Heart left ventricle (tissue), 16 donors: ENCODE data around the gene PXYLP1. TPM values are rescaled to one million over a fixed set of nuclear protein-coding genes. Genes with fewer than 3 reads are reported as not detected.

Experiments
- ATAC-seq, 4 donors: fragments of 200-7000 bp; cut with Tn5 transposase; one replicate each; pipeline ENCODE4 v1.9.1; 2020 to 2022; ENCODE audit warnings: moderate library complexity in 4 of 4, mild to moderate bottlenecking in 3 of 4, moderate number of reproducible peaks in 1 of 4
- DNase-seq, 5 donors: peaks; one replicate each; pipeline ENCODE4 v3.0.0-alpha.2; 2020
- H3K27ac ChIP-seq, 12 donors: fragments of 200-600 bp; sonication (generic) in 4 of 12; one replicate each; pipeline versions ENCODE4 v1.5.0 to v1.8.0; 2016 to 2022; ENCODE audit warnings: mild to moderate bottlenecking in 2 of 12
- H3K27me3 ChIP-seq, 9 donors: fragments of 200-600 bp; sonication (generic) in 2 of 9; one replicate each; pipeline versions ENCODE4 v1.5.1 to v1.8.0; 2016 to 2022; ENCODE audit warnings: mild to moderate bottlenecking in 3 of 9
- H3K36me3 ChIP-seq, 9 donors: fragments of 200-600 bp; sonication (generic) in 2 of 9; one replicate each; pipeline versions ENCODE4 v1.5.0 to v1.8.0; 2018 to 2022; ENCODE audit warnings: mild to moderate bottlenecking in 2 of 9
- H3K4me1 ChIP-seq, 12 donors: fragments of 200-600 bp; sonication (generic) in 4 of 12; one replicate each; pipeline versions ENCODE4 v1.5.0 to v1.8.0; 2016 to 2022; ENCODE audit warnings: mild to moderate bottlenecking in 3 of 12
- H3K4me3 ChIP-seq, 12 donors: fragments of 200-600 bp; sonication (generic) in 4 of 12; one replicate each; pipeline versions ENCODE4 v1.5.0 to v1.8.0; 2017 to 2022; ENCODE audit warnings: mild to moderate bottlenecking in 9 of 12, moderate library complexity in 4 of 12
- H3K9me3 ChIP-seq, 12 donors: fragments of 200-600 bp; sonication (generic) in 4 of 12; one replicate each; pipeline versions ENCODE4 v1.5.0 to v1.8.0; 2016 to 2022; ENCODE audit warnings: mild to moderate bottlenecking in 1 of 12
- POLR2A ChIP-seq, 2 donors: fragments of 450-650 bp; IDR thresholded peaks; one replicate each; pipeline ENCODE4 v1.6.1; 2017; ENCODE audit warnings: antibody characterized with exemption in 2 of 2, mild to moderate bottlenecking in 2 of 2, moderate library complexity in 2 of 2
- WGBS, 4 donors: extraction: QIAGEN DNeasy Blood & Tissue Kit in 2 of 4; methylation state at CpG; one replicate each; pipeline versions ENCODE4 v1.1.5 to v1.1.7; 2013 to 2018; 5-methylcytosine and 5-hydroxymethylcytosine counted together
- intact Hi-C, 10 donors: fragments of 100-400 bp; cut with DNase I; formaldehyde crosslinking; loops; one replicate each; pipeline versions ENCODE4 v1.11.1 to v1.14.2; 2022
- polyA plus RNA-seq, 2 donors: library from polyadenylated mRNA; stranded (reverse); fragments of 200-250 nt; gene quantifications; one replicate each; pipeline ENCODE4 v1.2.3, GENCODE V29; 2013
- total RNA-seq, 9 donors: library from RNA; depleted of rRNA in 2 of 9; stranded (reverse); fragments of >200 nt in 2 of 9; fragmentation: NEBNext Ultra II Directional in 3 of 9; extraction: Animal tissue kit (Norgen Biotek cat#: 25700) in 3 of 9; gene quantifications; one replicate each; pipeline versions ENCODE4 v1.1.0 to v1.2.4, GENCODE V29; 2016 to 2023
- TF ChIP-seq, protein P1 (sequence below), 12 donors: fragments of 200-600 bp; sonication (generic) in 4 of 12; IDR thresholded peaks; one replicate each; pipeline versions ENCODE4 v1.5.0 to v1.8.0; 2018 to 2022; ENCODE audit warnings: antibody characterized with exemption in 12 of 12, mild to moderate bottlenecking in 5 of 12
- donor health status: ischemic (EF 13 %, LVEDD 7.1; RV severe dilation, severe dysfunction).
- donor health status: healthy with polysubstance abuse.
- donor health status: DM: no; HTN: yes; CAD: no.
- donor health status: DM: no; HTN: no; CAD: no.
- donor health status: ischemic (EF 25% LVEDD 6.9; RV normal size, moderate dysfunction).
- donor health status: ischemic (EF 25% LVEDD 5.7; RV mildly dilated, moderate dysfunction).
- donor health status: healthy.
- donor health status: DM: yes; HTN: yes; CAD: no.
- donor health status: ischemic (EF 35%, LVEDD 5.7; RV mildly dilated, moderate dysfunction).
- donor health status: nonischemic (EF 11% LVEDD 7.7; RV severe dilation, severe dysfunction).
- donor health status: DM: yes; HTN: yes; CAD: no.
- donor health status: PGD.
- donor health status: ischemic (EF 29% LVEDD 5.4; RV normal size, mild dysfunction).
- donor health status: nonischemic (EF 23%, LVEDD 6.1; RV moderate dilation, normal function).

The PXYLP1 gene
- total and polyA plus RNA-seq, 11 donors: 7.3 to 30.6 (median 21.2) TPM

DNA sequence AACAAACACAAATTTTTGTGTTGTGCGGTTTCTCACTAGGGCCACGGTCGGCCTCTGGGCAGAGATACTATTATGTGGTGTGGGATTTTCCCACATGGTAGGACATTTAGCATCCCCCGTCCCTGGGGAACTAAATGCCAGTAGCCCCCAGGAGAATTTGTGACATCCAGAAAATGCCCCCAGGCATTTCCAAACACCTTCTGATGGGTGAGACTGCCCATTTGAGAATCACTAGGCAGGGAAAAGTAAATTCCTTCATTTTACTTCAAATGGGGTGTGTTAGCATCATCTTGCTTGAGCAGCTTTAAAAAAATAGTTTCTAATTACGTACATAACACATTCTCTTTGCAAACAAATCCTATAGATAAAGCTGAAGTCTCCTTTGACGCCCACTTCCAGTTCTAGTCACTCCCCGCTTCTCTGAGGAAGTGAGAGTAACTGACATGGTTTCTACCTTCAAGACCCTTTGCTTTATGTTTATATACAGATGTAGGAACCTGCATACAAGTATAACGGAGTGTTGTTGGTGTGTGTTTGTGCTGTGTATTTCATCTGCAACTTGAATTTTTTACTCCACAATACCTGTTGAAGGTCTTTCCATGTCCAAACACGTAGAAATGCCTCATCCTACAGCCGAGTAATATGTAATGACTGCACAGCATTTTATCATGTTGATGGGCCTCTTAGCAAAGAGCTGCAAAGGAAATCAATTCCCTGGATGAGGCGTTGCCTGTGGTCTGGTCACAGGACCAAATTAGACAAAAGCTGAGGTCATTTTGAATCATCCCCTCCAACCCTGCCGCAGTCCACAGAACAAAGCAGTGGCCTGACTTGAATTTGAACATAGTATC, 105.3 kb downstream of the PXYLP1 start:
- no peaks in the 10 kb centered on the region for H3K27me3 ChIP-seq
- H3K9me3 ChIP-seq: no peaks in the 10 kb centered on the region
- DNase-seq (no peak), ATAC-seq (peak in 1 of 4 donors; percentile 53)
- no peak overlapping the region for H3K4me3 ChIP-seq
- intact Hi-C loops: no loop called here
- H3K4me1 ChIP-seq: peaks cover 0 to 13% (median 7%) of the 10 kb centered on the region in 12 donors
- 76 to 83% (median 80%) methylated on average over 12 of the region's 12 CpGs for WGBS, 4 donors
- H3K27ac ChIP-seq: no peak overlapping the region
- TF ChIP-seq POLR2A (IDR thresholded peaks at IDR 0.05): no peak
- TF ChIP-seq, protein P1, sequence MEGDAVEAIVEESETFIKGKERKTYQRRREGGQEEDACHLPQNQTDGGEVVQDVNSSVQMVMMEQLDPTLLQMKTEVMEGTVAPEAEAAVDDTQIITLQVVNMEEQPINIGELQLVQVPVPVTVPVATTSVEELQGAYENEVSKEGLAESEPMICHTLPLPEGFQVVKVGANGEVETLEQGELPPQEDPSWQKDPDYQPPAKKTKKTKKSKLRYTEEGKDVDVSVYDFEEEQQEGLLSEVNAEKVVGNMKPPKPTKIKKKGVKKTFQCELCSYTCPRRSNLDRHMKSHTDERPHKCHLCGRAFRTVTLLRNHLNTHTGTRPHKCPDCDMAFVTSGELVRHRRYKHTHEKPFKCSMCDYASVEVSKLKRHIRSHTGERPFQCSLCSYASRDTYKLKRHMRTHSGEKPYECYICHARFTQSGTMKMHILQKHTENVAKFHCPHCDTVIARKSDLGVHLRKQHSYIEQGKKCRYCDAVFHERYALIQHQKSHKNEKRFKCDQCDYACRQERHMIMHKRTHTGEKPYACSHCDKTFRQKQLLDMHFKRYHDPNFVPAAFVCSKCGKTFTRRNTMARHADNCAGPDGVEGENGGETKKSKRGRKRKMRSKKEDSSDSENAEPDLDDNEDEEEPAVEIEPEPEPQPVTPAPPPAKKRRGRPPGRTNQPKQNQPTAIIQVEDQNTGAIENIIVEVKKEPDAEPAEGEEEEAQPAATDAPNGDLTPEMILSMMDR (IDR thresholded peaks at IDR 0.05): no peak
- no peaks in the 10 kb centered on the region for H3K36me3 ChIP-seq

DNA sequence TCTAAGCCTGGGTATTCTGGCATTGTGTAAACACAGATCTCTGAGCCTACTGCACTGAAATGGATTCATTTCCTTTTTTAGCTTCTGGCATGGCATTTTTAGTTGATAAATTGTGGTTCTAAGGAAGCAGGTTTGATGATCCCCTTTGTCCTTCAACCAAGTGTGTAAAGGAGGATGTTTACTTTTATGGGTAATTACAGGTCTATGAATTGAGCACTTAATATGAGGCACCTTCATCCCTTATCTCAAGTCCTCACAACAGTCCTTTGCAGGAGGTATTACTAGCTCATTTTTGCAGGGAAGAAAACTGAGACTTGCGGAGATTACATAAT, 105.9 kb downstream of the PXYLP1 start:
- WGBS, 4 donors: 97 to 100% (median 99%) methylated on average over 1 of the region's 1 CpG
- intact Hi-C loops: no loop called here
- no peak for DNase-seq
- H3K9me3 ChIP-seq: no peaks in the 10 kb centered on the region
- H3K27ac ChIP-seq: no peak overlapping the region
- TF ChIP-seq, protein P1 (IDR thresholded peaks at IDR 0.05): no peak
- no peak for TF ChIP-seq POLR2A (IDR thresholded peaks at IDR 0.05)
- no peak for ATAC-seq
- peaks cover 0 to 9% (median 2%) of the 10 kb centered on the region in 12 donors for H3K4me1 ChIP-seq
- no peak overlapping the region for H3K4me3 ChIP-seq
- no peaks in the 10 kb centered on the region for H3K36me3 ChIP-seq
- H3K27me3 ChIP-seq: no peaks in the 10 kb centered on the region

DNA sequence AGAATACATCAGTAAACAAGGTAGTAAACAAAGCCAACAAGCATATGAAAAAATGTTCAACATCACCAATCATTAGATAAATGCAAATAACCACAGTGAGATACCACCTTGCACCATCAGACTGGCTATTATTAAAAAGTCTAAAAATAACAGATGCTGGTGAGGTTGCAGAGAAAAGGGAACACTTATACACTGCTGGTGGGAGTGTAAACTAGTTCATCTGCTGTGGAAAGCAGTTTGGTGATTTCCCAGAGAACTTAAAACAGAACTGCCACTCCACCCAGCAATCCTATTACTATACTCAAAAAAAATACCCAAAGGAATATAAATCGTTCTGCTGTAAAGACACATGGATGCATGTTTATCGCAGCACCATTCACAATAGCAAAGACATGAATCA, 106.4 kb downstream of the PXYLP1 start:
- H3K27me3 ChIP-seq: no peaks in the 10 kb centered on the region
- H3K36me3 ChIP-seq: no peaks in the 10 kb centered on the region
- intact Hi-C loops: no loop called here
- H3K9me3 ChIP-seq: no peaks in the 10 kb centered on the region
- DNase-seq (no peak), ATAC-seq (no peak)
- TF ChIP-seq, protein P1 (IDR thresholded peaks at IDR 0.05): no peak
- TF ChIP-seq POLR2A (IDR thresholded peaks at IDR 0.05): no peak
- no peak overlapping the region for H3K4me3 ChIP-seq
- 93 to 95% (median 94%) methylated on average over 2 of the region's 2 CpGs for WGBS, 4 donors
- H3K4me1 ChIP-seq: peaks cover 0 to 9% (median 0%) of the 10 kb centered on the region in 12 donors
- H3K27ac ChIP-seq: no peak overlapping the region

DNA sequence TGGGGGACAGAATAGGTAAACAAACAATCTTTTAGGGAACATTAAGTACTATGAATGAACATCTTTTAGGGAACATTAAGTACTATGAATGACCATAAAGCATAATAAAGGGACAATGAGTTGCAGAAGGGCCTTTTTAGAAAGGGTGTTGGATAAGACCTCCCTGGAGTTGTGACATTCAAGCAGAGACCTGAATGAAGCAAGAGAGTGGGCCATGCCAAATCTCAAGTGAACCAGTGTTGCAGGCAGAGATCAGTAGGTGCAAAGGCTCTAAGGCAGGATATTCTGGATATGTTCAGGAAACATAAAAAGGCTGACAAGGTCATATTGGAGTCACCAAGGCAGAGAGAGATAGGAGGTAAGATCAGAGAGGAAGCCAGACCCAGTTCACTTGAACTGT, 107.3 kb downstream of the PXYLP1 start:
- H3K27me3 ChIP-seq: no peaks in the 10 kb centered on the region
- intact Hi-C loops: no loop called here
- H3K27ac ChIP-seq: no peak overlapping the region
- H3K9me3 ChIP-seq: no peaks in the 10 kb centered on the region
- H3K36me3 ChIP-seq: no peaks in the 10 kb centered on the region
- TF ChIP-seq POLR2A (IDR thresholded peaks at IDR 0.05): no peak
- TF ChIP-seq, protein P1 (IDR thresholded peaks at IDR 0.05): no peak
- no peak overlapping the region for H3K4me3 ChIP-seq
- peaks cover 0 to 9% (median 0%) of the 10 kb centered on the region in 12 donors for H3K4me1 ChIP-seq
- no peak for DNase-seq
- peak in 1 of 4 donors; percentile 38 for ATAC-seq
